Right lobe of liver (tissue), 6 donors: ENCODE data around the gene TMEM248. TPM values are rescaled to one million over a fixed set of nuclear protein-coding genes. Genes with fewer than 3 reads are reported as not detected.

Experiments used
- ATAC-seq, 4 donors: fragments of 200-7000 bp; cut with Tn5 transposase; one replicate each; pipeline ENCODE4 v1.9.1; 2020; ENCODE audit warnings: mild to moderate bottlenecking in 4 of 4, moderate library complexity in 4 of 4
- DNase-seq, 3 donors: peaks; one replicate each; pipeline ENCODE4 v3.0.0-alpha.2; 2020
- H3K27ac ChIP-seq, 3 donors: fragments of 200-600 bp; one replicate each; pipeline ENCODE4 v1.8.0; 2022
- H3K27me3 ChIP-seq, 2 donors: fragments of 200-600 bp; one replicate each; pipeline ENCODE4 v1.8.0; 2022
- H3K36me3 ChIP-seq, 4 donors: fragments of 200-600 bp; sonication (generic) in 1 of 4; one replicate each; pipeline versions ENCODE4 v1.5.1 to v1.8.0; 2017 to 2022; ENCODE audit warnings: control low read depth in 1 of 4
- H3K4me1 ChIP-seq, 4 donors: fragments of 200-600 bp; sonication (generic) in 1 of 4; one replicate each; pipeline versions ENCODE4 v1.5.1 to v1.8.0; 2017 to 2022; ENCODE audit warnings: control low read depth in 1 of 4
- H3K4me3 ChIP-seq, 3 donors: fragments of 200-600 bp; one replicate each; pipeline ENCODE4 v1.8.0; 2022
- H3K9me3 ChIP-seq, 4 donors: fragments of 200-600 bp; sonication (generic) in 1 of 4; one replicate each; pipeline versions ENCODE4 v1.5.1 to v1.8.0; 2017 to 2022; ENCODE audit warnings: control low read depth in 1 of 4
- CTCF ChIP-seq, 4 donors: fragments of 200-600 bp in 3 of 4; fragments of 450-650 bp in 1 of 4; IDR thresholded peaks; one replicate each; pipeline versions ENCODE4 v1.5.1 to v1.8.0; 2016 to 2022; ENCODE audit warnings: antibody characterized with exemption in 4 of 4, mild to moderate bottlenecking in 2 of 4
- POLR2A ChIP-seq: fragments of 450-650 bp; IDR thresholded peaks from one replicate; pipeline ENCODE4 v1.6.1; 2017; ENCODE audit warnings: antibody characterized with exemption, mild to moderate bottlenecking
- WGBS: methylation state at CpG from one replicate; pipeline ENCODE4 v1.1.6; 2018; ENCODE audit warnings: low coverage, low lambda C conversion rate; ENCODE audit not compliant: insufficient coverage; ENCODE audit errors: missing lambda C conversion rate; 5-methylcytosine and 5-hydroxymethylcytosine counted together
- intact Hi-C, 2 donors: fragments of 100-400 bp; cut with DNase I; formaldehyde crosslinking; loops; one replicate each; pipeline versions ENCODE4 v1.11.2 to v1.14.1; 2022
- total RNA-seq, 6 experiments: library from RNA; depleted of rRNA in 2 of 6; stranded (reverse); fragments of >200 nt in 2 of 6; fragmentation: NEBNext Ultra II Directional in 3 of 6; extraction: Animal tissue kit (Norgen Biotek cat#: 25700) in 3 of 6; gene quantifications; one replicate each; pipeline versions ENCODE4 v1.1.0 to v1.2.4, GENCODE V29; 2016 to 2023
- donor health status: DM: no; HTN: yes; CAD: no.
- donor health status: DM: no; HTN: no; CAD: no.
- donor health status: DM: no; HTN: no; CAD: no.
- donor health status: DM: no; HTN: yes; CAD: no.
- donor health status: DM: no; HTN: yes; CAD: no.

TMEM248 gene
- total RNA-seq, 6 experiments from 2014 or later, result 53.3 to 76.5 (median 63.2) TPM

GRCh38 chr7:66958538-66959350 is 37.7 kb downstream of the TMEM248 start:
- no peak overlapping the region for H3K4me3 ChIP-seq
- no peak overlapping the region for H3K27ac ChIP-seq
- H3K9me3 ChIP-seq, result no peaks in the 10 kb centered on the region
- no peaks in the 10 kb centered on the region for H3K27me3 ChIP-seq
- H3K4me1 ChIP-seq, result no peaks in the 10 kb centered on the region
- 90% methylated on average over 9 of the region's 17 CpGs for WGBS
- intact Hi-C loops, result no loop called here
- H3K36me3 ChIP-seq, result peaks cover 0 to 48% (median 13%) of the 10 kb centered on the region in 4 donors
- peak in 1 of 4 donors; percentile 28 for ATAC-seq
- no peak for DNase-seq
- TF ChIP-seq CTCF (IDR thresholded peaks at IDR 0.05) (no peak), POLR2A (no peak)

GRCh38 chr7:66960192-66960591 is 39.2 kb downstream of the TMEM248 start:
- H3K9me3 ChIP-seq, result no peaks in the 10 kb centered on the region
- peaks cover 0 to 35% (median 9%) of the 10 kb centered on the region in 4 donors for H3K36me3 ChIP-seq
- DNase-seq, result no peak
- H3K4me3 ChIP-seq, result no peak overlapping the region
- no peaks in the 10 kb centered on the region for H3K4me1 ChIP-seq
- TF ChIP-seq CTCF (IDR thresholded peaks at IDR 0.05) (no peak), POLR2A (no peak)
- intact Hi-C loops, result no loop called here
- H3K27ac ChIP-seq, result no peak overlapping the region
- 93% methylated on average over 4 of the region's 4 CpGs for WGBS
- ATAC-seq, result no peak
- no peaks in the 10 kb centered on the region for H3K27me3 ChIP-seq

- ATAC-seq, result no peak
- intact Hi-C loops, result no loop called here
- no peak overlapping the region for H3K4me3 ChIP-seq
These were observed 40.1 kb downstream of the TMEM248 start for GRCh38 chr7:66961096-66961495.

GRCh38 chr7:66964411-66964810 is 43.4 kb downstream of the TMEM248 start:
- TF ChIP-seq POLR2A (no peak), CTCF (IDR thresholded peaks at IDR 0.05) (no peak)
- H3K27ac ChIP-seq, result no peak overlapping the region
- no peaks in the 10 kb centered on the region for H3K36me3 ChIP-seq
- no peaks in the 10 kb centered on the region for H3K9me3 ChIP-seq
- H3K27me3 ChIP-seq, result no peaks in the 10 kb centered on the region
- no peak overlapping the region for H3K4me3 ChIP-seq
- DNase-seq (no peak), ATAC-seq (peak in 2 of 4 donors; percentile 46 to 67)
- intact Hi-C loops, result no loop called here
- no peaks in the 10 kb centered on the region for H3K4me1 ChIP-seq
- 51% methylated on average over 4 of the region's 4 CpGs for WGBS

More at GRCh38 chr7:66961096-66961495, 40.1 kb downstream of the TMEM248 start:
- H3K27me3 ChIP-seq, result no peaks in the 10 kb centered on the region
- no peaks in the 10 kb centered on the region for H3K4me1 ChIP-seq
- WGBS, result 100% methylated on average over 1 of the region's 5 CpGs
- TF ChIP-seq POLR2A (no peak), CTCF (IDR thresholded peaks at IDR 0.05) (no peak)
- no peak overlapping the region for H3K27ac ChIP-seq
- H3K9me3 ChIP-seq, result no peaks in the 10 kb centered on the region
- peaks cover 0 to 26% (median 5%) of the 10 kb centered on the region in 4 donors for H3K36me3 ChIP-seq
- no peak for DNase-seq
